PC-9 (cell line): Measurements from ENCODE around the gene ARCN1. TPM values are rescaled to one million over a fixed set of nuclear protein-coding genes. Genes with fewer than 3 reads are reported as not detected.

Experiments
- BruUV-seq: library from RNA; stranded (reverse); fragments of 400-500 nt; replicated peaks from 2 replicates; lab custom pipeline; 2021; lab: Mats Ljungman, UMichigan
- CTCF ChIA-PET: fragments of 300-600 bp; sonication (Branson Sonifier 250); formaldehyde crosslinking; loops from one replicate; lab custom pipeline; 2022; ENCODE audit warnings: antibody characterized with exemption; lab: Charles Lee
- POLR2A ChIA-PET: fragments of 300-600 bp; sonication (Branson Sonifier 250); formaldehyde crosslinking; loops from one replicate; lab custom pipeline; 2022; ENCODE audit warnings: antibody characterized with exemption; ENCODE audit not compliant: unreplicated experiment; lab: Charles Lee
- DNase-seq, 2 experiments: peaks; one replicate each; pipeline versions ENCODE4 v3.0.0 to v3.0.0-alpha.2; 2015 to 2022; ENCODE audit warnings: mixed read lengths in 1 of 2
- H2AFZ ChIP-seq: fragments of 200-600 bp; sonication (generic); 2 replicates; pipeline ENCODE4 v1.8.1; 2017; ENCODE audit warnings: antibody characterized with exemption
- H3F3A ChIP-seq: fragments of 200-600 bp; sonication (generic); 2 replicates; pipeline ENCODE4 v1.8.1; 2017; ENCODE audit warnings: antibody characterized with exemption, mild to moderate bottlenecking, low read depth; ENCODE audit not compliant: insufficient read depth
- H3K27ac ChIP-seq: fragments of 200-600 bp; sonication (generic); 2 replicates; pipeline ENCODE4 v1.6.1; 2016; ENCODE audit warnings: mixed run types
- H3K27me3 ChIP-seq: fragments of 200-600 bp; sonication (generic); 2 replicates; pipeline ENCODE4 v1.6.1; 2016; ENCODE audit warnings: low read depth, mixed run types; ENCODE audit not compliant: insufficient read depth
- H3K36me3 ChIP-seq: fragments of 200-600 bp; sonication (generic); 2 replicates; pipeline ENCODE4 v1.6.1; 2016; ENCODE audit warnings: low read depth, mixed run types
- H3K4me1 ChIP-seq: fragments of 200-600 bp; sonication (generic); replicated peaks from 2 replicates; pipeline ENCODE4 v1.6.1; 2016; ENCODE audit warnings: mixed run types; ENCODE audit not compliant: insufficient read depth
- H3K4me2 ChIP-seq: fragments of 200-600 bp; sonication (generic); 2 replicates; pipeline ENCODE4 v1.6.1; 2017; ENCODE audit warnings: mixed run types
- H3K4me3 ChIP-seq: fragments of 200-600 bp; sonication (generic); 2 replicates; pipeline ENCODE4 v1.6.1; 2016; ENCODE audit warnings: mixed run types
- H3K79me2 ChIP-seq: fragments of 200-600 bp; sonication (generic); 2 replicates; pipeline ENCODE4 v1.6.1; 2017; ENCODE audit warnings: low read depth, mixed run types
- H3K9me2 ChIP-seq: fragments of 200-600 bp; sonication (generic); 2 replicates; pipeline ENCODE4 v1.8.1; 2017; ENCODE audit warnings: mild to moderate bottlenecking; ENCODE audit not compliant: insufficient read depth
- H3K9me3 ChIP-seq: fragments of 200-600 bp; sonication (generic); 2 replicates; pipeline ENCODE4 v1.8.1; 2016; ENCODE audit warnings: low read depth; ENCODE audit not compliant: insufficient read depth
- H4K20me1 ChIP-seq: fragments of 200-600 bp; sonication (generic); 2 replicates; pipeline ENCODE4 v1.8.1; 2017; ENCODE audit not compliant: insufficient read depth
- EZH2 ChIP-seq: fragments of 200-600 bp; sonication (generic); IDR thresholded peaks from 2 replicates; pipeline ENCODE4 v1.8.0; 2017; ENCODE audit warnings: antibody characterized with exemption, low read depth
- intact Hi-C: fragments of 100-400 bp; cut with micrococcal nuclease; formaldehyde crosslinking; loops from one replicate; pipeline ENCODE4 v1.10.0; 2022; ENCODE audit not compliant: unreplicated experiment
- total RNA-seq: library from RNA; stranded (reverse); gene quantifications from 2 replicates; pipeline ENCODE4 v1.2.3, GENCODE V29; 2021
- TF ChIP-seq, protein P1 (sequence below): fragments of 200-600 bp; sonication (generic); conservative IDR thresholded peaks from 2 replicates; pipeline ENCODE4 v1.6.1; 2017; ENCODE audit warnings: mixed run types, antibody characterized with exemption, mild to moderate bottlenecking, moderate library complexity

ARCN1 gene
- total RNA-seq, 1 experiment from 2014 or later: 105 TPM

DNA sequence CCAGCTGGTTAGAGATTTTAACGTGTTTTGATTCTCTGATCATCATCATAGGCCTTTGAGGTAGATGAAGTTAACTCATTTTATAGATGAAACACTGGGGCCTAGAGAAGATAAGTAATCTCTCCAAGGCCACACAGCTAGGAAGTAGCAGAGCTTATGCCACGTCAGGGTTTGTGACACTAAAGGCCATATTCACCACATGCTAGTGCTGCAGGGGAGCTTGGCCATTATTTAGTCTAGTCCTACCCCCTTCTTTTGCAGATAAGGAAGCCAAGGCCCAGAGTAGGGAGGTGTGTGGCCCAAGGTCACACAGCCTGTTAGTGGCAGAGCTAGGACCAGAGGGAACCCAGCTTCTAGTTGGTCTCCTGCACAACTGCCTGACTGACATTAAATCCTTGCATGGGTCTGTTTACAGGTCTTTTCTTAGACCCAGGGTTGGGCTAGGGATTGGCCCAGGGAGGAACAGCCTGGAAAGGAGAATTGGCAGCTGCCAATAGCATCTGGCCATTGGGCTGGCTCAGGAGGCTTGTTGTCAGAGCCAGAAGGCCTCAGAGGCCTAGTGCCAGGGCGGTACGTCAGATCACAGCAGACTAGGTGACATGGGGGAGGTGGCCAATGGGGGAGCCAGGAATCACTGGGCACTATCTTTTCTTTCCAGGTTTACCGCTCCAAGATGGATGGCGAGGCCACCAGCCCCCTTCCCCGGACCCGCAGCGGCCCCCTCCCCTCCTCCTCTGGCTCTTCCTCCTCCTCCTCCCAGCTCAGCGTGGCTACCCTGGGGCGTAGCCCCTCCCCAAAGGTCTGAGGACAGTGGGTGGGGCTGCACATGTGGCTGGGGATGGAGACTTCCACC is 71.2 kb downstream of the ARCN1 start:
- Histone ChIP-seq H3K9me2 (no peaks in the 10 kb centered on the region), H2AFZ (no peak overlapping the region), H3K4me1 (no peaks in the 10 kb centered on the region; the same call in 1 of the 2 replicates), H3K79me2 (no peaks in the 10 kb centered on the region), H4K20me1 (peaks cover 4% of the 10 kb centered on the region; the same call in 1 of the 2 replicates), H3K4me3 (no peak overlapping the region), H3K9me3 (no peaks in the 10 kb centered on the region), H3K4me2 (no peak overlapping the region), H3K36me3 (peaks cover 10% of the 10 kb centered on the region; the same call in 1 of the 2 replicates), H3F3A (no peaks in the 10 kb centered on the region), H3K27ac (no peak overlapping the region), H3K27me3 (no peaks in the 10 kb centered on the region)
- intact Hi-C loops: loop anchor here (5.0 kb wide), 1 partner anchor 36 kb away; the partner anchor contains the start of gene PHLDB1
- DNase-seq: no peak
- no TSS peak for BruUV-seq
- ChIA-PET POLR2A (no interaction called here), CTCF (interaction anchor here (0.5 kb wide), 1 partner anchor 423 kb away, joined by 7 read pairs; no protein-coding TSS in a partner anchor)
- TF ChIP-seq EZH2: no peak
- TF ChIP-seq, protein P1, sequence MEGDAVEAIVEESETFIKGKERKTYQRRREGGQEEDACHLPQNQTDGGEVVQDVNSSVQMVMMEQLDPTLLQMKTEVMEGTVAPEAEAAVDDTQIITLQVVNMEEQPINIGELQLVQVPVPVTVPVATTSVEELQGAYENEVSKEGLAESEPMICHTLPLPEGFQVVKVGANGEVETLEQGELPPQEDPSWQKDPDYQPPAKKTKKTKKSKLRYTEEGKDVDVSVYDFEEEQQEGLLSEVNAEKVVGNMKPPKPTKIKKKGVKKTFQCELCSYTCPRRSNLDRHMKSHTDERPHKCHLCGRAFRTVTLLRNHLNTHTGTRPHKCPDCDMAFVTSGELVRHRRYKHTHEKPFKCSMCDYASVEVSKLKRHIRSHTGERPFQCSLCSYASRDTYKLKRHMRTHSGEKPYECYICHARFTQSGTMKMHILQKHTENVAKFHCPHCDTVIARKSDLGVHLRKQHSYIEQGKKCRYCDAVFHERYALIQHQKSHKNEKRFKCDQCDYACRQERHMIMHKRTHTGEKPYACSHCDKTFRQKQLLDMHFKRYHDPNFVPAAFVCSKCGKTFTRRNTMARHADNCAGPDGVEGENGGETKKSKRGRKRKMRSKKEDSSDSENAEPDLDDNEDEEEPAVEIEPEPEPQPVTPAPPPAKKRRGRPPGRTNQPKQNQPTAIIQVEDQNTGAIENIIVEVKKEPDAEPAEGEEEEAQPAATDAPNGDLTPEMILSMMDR: no peak

GRCh38 chr11:118643995-118644345 is 71.8 kb downstream of the ARCN1 start:
- H3K79me2 ChIP-seq: no peaks in the 10 kb centered on the region
- H3K27ac ChIP-seq: no peak overlapping the region
- no peak overlapping the region for H3K4me2 ChIP-seq
- no peaks in the 10 kb centered on the region for H3K9me3 ChIP-seq
- no peaks in the 10 kb centered on the region for H3K27me3 ChIP-seq
- ChIA-PET CTCF (no interaction called here), POLR2A (no interaction called here)
- H3K4me3 ChIP-seq: no peak overlapping the region
- no TSS peak for BruUV-seq
- H3K9me2 ChIP-seq: no peaks in the 10 kb centered on the region
- intact Hi-C loops: loop anchor here (5.0 kb wide), 1 partner anchor 37 kb away; the partner anchor contains the start of gene PHLDB1
- no peaks in the 10 kb centered on the region; the same call in 1 of the 2 replicates for H3K4me1 ChIP-seq
- DNase-seq: no peak
- TF ChIP-seq, protein P1: no peak
- no peak for TF ChIP-seq EZH2
- H2AFZ ChIP-seq: no peak overlapping the region
- peaks cover 10% of the 10 kb centered on the region; the same call in 1 of the 2 replicates for H3K36me3 ChIP-seq
- no peaks in the 10 kb centered on the region for H3F3A ChIP-seq
- H4K20me1 ChIP-seq: peaks cover 4% of the 10 kb centered on the region; the same call in 1 of the 2 replicates

DNA sequence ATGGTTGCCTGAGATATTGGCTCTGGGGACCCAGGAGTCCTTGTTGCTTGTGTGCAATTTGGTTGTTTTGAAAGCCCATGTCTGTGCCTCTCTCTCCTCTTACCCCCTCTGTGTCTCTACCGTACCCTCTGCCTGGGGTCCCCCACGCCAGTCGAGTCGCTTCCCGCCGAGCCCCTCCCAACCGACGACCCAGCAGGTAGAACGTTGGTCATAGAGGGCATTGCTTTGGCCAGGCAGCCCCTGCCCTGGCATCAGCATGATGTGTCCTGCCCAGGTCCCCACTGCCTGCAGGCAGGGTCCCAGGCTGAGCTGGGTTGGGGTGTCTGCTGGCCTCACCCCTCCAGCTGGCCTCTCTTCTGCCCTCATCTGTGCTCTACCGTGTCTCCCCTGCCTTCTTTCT is 72.3 kb downstream of the ARCN1 start:
- ChIA-PET CTCF (no interaction called here), POLR2A (no interaction called here)
- Histone ChIP-seq H3K27ac (no peak overlapping the region), H3K4me3 (no peak overlapping the region), H3K4me2 (no peak overlapping the region), H2AFZ (no peak overlapping the region), H3K9me2 (no peaks in the 10 kb centered on the region), H3K4me1 (no peaks in the 10 kb centered on the region; the same call in 1 of the 2 replicates), H3K27me3 (no peaks in the 10 kb centered on the region), H3K79me2 (no peaks in the 10 kb centered on the region), H3F3A (no peaks in the 10 kb centered on the region), H3K9me3 (no peaks in the 10 kb centered on the region), H4K20me1 (peaks cover 4% of the 10 kb centered on the region; the same call in 1 of the 2 replicates), H3K36me3 (peaks cover 10% of the 10 kb centered on the region; the same call in 1 of the 2 replicates)
- intact Hi-C loops: loop anchor here (5.0 kb wide), 1 partner anchor 37 kb away; the partner anchor contains the start of gene PHLDB1
- TF ChIP-seq, protein P1: no peak
- no peak for TF ChIP-seq EZH2
- no TSS peak for BruUV-seq
- no peak for DNase-seq
